Neural progenitor cell (in vitro differentiated cells): Measurements from ENCODE around the gene AGA.

Experiments
- CTCF ChIP-seq: fragments of 200-600 bp; sonication (generic); IDR thresholded peaks from 2 replicates; pipeline ENCODE4 v1.5.1; 2017; ENCODE audit warnings: antibody characterized with exemption, mild to moderate bottlenecking
- EZH2 ChIP-seq: fragments of 200-600 bp; sonication (generic); IDR thresholded peaks from 2 replicates; pipeline ENCODE4 v1.6.1; 2017; ENCODE audit warnings: antibody characterized with exemption, mild to moderate bottlenecking, moderate library complexity

DNA sequence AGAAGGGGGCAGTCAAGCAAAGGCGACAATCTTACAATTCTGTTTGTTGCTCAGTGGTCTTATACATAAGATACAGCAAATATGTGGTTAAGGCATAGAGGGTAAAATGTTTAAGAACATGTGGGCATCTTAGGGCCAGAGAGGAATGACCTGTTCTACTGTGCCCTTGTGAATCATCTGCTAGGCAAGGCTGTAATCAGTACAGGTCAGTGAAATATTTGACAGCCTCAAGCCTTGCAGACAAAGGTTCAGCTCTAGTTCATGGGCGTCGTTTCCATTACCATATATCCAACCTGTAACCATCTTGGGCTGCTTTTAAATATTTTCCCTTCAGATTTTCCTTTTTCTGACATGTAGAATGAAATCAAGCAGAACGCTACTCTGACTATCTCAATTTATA is 37.3 kb downstream of the AGA start:
- TF ChIP-seq EZH2, result no peak
- TF ChIP-seq CTCF, result no peak
